Stimulated activated CD4-positive, alpha-beta T cell treated with anti-CD3 and anti-CD28 coated beads, Interleukin-2, amount 100 ng/mL, for 4 hours (primary cell): Measurements from ENCODE around the gene RAB25.
"Not testable (repeated sequence)": the region's sequence is repeated elsewhere in the genome, so short reads cannot be mapped to it uniquely, and the experiment has no call there.

Experiments used
- DNase-seq: peaks from one replicate; pipeline ENCODE4 v3.0.0-alpha.2; 2020; ENCODE audit warnings: low read depth

The RAB25 gene

DNA sequence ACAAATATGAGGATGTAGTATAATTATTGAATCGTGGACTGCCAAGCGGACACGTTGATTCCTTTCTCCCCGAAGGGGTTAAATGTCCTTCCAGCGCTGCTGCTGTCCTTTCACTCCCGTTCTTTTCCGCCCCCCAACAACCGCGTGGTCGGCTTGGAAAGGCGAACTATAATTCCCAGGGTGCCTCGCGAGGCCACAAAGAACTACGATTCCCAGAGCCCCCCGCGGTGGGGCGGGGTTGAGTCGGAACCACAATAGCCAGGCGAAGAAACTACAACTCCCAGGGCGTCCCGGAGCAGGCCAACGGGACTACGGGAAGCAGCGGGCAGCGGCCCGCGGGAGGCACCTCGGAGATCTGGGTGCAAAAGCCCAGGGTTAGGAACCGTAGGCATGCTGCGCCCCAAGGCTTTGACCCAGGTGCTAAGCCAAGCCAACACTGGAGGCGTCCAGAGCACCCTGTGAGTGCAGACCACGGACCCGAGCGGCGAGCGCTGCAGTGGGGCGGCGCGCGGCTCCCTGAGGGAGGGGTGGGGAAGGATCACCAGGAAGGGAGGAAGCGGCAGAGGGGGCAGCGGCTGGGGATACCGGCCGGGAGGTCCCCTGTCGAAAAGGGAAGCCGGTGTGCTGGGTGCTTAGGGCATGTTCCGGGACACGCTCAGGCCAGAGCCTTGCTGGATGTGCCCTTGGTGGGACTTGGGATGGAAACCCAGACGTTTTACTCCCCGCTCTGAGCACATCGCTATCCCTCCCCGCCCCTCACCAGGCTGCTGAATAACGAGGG, 6.3 kb upstream of the RAB25 start, which contains the start of gene LAMTOR2:
TSS of gene LAMTOR2 (plus strand) at position 283 of the 781 bp plus-strand sequence. CDS start at position 391, 108 bp downstream.
- DNase-seq: peak; percentile 95

DNA sequence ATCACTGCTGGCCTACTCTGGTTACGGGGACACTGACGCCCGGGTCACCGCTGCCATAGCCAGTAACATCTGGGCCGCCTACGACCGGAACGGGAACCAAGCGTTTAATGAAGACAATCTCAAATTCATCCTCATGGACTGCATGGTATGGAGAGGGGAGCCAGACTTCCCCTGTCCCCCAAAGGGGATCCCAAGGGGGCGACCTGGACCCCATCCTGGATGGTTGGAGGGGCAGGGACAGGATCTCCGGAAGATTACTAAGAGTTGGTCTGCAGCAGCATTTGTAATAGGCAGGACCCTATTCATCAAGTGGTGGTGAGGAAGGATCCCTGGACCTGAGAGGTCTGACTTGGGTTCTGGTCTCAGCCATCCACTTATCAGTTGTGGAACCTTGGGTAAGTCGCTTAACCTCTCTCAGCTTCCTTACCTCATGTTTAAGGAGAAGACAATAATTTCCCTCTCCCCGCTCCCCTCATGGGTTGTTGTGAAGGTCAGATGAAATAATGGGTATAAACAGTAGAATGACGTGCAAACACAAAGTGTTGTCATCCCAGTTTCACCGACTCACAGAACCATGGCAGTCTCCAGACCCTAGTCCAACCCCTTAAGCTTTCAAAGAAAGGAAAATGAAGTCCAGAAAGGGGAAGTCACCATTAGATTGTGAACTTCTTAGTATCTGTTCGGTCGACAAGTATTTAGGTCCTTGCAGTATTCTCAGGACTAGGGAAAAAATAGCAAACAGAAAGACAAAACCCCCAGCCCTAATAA, 5.5 kb upstream of the RAB25 start:
- DNase-seq: no peak

DNA sequence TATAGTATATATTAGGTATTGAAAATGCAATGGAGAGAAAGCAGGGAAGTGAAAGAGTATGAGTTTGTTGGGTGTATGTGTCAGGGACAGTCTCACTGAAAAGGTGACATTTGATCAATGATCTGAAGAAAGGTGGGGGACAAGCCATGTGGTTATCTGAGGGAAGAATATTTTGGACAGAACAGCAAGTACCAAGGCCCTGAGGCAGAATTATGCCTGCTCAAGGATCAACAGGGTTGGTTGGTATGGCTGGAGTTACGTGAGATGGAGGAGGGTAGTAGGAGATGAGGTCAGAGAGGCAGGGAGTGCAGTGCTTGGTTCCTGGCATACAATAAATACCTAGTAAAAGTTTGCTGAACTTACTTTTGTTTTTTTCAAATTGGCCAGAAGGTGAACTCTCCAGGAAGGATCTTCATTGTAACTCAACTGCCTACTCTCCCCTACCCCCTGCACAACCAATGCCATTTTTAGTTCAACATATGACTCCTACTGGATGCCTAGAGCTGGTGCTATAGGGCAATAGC, 4.6 kb upstream of the RAB25 start:
- DNase-seq: no peak

DNA sequence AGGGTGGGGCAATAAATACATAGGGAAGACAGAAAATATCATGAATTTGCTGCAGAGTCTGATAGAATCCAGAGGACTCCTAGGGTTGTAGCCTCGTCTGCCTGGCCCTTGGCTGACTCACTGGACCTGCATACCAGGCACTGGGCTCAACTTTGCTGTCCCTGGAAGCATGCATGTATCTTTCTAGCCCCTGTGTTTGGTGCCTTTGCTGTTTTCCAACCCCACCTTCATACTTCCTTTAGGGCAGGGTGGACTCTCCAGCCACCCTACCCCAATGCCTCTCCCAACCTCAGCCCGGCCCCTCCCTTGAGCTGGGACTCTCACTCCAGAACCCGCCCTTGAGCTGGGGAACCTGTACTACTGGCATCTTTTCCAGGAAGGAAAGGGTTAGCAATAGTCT, 1.2 kb downstream of the RAB25 start:
- no peak for DNase-seq

DNA sequence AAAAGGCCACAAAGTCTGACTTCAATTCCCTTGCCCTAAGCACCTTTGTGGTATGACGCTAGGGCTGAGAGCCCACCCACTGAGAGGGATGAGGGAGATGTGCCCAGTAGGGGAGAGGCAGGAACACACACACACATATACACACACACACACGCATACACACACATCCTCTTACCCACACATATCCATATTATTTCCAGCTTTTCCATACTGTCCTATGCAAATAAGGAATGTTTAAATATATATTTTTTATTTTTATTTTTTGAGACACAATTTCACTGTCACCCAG, 3.0 kb downstream of the RAB25 start:
- DNase-seq: no peak

DNA sequence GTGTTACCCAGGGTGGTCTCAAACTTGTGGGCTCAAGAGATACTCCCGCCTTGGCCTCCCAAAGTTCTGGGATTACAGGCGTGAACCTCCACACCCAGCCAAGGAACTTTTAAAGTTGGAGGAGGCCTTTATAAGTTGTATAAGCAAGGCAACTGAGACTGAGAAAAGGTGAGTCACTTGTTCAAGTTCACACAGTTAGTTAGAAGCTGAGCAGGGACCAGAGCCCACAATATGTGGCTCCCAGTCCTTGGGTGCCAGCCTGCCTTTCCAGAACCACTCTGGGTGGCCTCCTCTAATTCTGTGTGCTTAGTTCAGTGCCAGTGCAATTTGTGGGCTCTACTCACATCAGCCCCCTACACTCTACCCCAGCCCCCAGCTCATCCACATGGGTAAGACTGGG, 3.7 kb downstream of the RAB25 start:
- DNase-seq: no peak

DNA sequence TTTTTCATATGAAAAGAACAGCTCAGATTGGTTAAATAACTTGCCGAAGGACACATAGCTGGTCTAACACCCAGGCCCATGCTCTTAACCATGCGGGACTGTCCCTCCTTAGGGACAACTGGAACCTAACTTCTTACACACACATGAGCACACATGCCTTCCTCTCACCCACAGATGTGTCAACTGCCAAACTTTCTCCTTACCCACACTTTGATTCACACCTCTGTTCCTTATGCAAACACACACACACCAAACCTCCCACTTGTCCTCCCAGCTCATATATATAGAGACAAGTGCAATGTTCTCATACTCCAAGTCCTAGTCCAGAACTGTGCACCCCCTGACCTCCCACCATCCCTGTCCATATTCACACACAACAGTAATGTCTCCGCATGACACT, 4.3 kb downstream of the RAB25 start:
- no peak for DNase-seq

DNA sequence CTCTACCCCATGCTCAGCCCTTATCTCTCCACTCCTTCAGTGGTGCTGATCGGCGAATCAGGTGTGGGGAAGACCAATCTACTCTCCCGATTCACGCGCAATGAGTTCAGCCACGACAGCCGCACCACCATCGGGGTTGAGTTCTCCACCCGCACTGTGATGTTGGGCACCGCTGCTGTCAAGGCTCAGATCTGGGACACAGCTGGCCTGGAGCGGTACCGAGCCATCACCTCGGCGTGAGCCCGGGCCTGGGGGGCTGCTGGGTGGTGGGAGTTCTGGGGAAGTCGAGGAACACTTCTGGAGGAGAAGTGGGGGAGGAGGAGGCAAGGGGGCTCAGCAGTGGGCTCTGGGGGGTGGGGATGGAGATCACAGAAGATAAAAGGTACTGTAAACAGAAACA, 4.9 kb downstream of the RAB25 start:
- DNase-seq: no peak

DNA sequence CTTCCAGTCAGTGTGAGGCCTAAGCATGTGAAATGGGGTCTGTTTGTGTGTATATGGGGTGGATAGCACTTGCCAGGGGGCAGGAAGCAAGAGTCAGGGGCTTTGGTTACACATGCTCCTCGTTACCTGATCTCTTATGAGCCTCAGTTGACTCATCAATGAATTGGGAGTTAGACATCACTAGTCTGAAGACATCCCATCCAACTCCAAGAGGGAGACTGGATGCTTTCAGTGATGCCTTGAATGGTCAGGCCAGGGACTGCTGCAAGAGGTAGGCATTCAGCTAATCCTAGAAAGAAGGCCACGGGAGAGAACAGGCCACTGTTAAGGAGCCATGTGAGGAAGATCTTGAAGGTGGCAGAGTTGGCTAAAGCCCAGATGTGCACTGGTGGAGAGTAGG, 6.3 kb downstream of the RAB25 start:
- DNase-seq: no peak

DNA sequence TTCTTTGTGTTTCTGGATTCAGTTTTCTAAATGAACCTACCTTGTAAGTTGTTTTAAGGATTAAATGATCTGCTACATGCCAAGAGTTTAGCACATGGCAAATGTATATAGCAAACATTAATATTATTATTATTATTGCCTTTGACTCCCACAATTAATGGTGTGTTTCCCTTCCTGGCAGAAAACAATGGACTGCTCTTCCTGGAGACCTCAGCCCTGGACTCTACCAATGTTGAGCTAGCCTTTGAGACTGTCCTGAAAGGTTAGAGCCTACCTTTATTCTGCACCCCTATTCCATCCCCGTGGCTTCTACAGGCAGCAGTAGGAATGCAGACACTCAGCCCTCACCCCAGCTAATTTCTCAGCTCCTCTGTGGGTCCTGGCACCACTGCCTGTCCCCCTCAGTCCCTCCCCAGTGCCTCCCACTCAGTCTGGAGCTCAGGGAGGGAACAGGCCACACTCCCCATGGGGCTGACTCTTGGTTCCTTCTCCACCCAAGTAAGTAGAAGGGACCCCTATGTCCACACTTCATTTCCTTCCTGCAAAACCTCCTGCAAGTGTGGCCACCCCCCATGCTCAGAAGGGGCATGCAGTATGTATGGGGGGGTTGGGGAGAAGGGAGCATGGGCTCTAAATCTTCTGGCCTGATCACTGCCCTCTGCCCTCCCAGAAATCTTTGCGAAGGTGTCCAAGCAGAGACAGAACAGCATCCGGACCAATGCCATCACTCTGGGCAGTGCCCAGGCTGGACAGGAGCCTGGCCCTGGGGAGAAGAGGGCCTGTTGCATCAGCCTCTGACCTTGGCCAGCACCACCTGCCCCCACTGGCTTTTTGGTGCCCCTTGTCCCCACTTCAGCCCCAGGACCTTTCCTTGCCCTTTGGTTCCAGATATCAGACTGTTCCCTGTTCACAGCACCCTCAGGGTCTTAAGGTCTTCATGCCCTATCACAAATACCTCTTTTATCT, 8.8 kb downstream of the RAB25 start:
- DNase-seq: no peak

DNA sequence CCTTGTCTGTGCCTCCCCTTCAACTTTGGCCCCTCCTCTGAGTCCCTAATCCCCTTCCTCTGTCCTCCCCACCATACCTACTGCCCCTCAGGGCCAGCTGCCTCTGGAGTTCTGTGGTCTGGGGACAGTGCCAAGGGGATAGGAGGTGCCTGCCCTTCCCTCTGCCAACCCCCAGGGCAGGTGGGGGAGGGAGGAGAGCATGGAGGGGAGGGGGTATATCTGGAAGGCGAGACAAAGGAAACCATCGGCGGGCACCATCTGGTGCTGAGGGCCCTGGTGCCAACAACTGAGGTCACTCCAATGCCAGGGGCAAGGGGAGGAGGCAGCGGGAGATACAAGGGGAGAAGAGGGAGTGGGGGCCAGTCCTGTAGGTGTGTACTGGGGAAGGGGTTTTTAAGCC, 9.6 kb downstream of the RAB25 start:
- DNase-seq: no peak

DNA sequence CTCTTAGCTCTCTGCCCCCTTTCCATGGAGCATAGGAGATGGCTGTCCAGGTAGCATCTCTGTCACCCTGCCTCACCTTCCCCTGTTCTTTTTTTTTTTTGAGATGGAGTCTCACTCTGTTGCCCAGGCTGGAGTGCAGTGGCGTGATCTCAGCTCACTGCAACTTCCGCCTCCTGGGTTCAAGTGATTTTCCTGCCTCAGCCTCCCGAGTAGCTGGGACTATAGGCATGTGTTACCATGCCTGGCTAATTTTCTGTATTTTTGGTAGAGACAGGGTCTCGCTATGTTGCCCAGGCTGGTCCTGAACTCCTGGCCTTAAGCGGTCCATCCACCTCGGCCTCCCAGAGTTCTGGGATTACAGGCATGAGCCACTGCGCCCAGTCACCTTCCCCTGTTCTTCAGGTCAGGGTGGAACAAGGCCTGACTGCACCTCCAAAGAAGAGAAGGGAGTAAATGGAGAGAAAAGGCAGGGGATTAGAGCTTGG, 10.4 kb downstream of the RAB25 start:
- DNase-seq: not testable (repeated sequence)

DNA sequence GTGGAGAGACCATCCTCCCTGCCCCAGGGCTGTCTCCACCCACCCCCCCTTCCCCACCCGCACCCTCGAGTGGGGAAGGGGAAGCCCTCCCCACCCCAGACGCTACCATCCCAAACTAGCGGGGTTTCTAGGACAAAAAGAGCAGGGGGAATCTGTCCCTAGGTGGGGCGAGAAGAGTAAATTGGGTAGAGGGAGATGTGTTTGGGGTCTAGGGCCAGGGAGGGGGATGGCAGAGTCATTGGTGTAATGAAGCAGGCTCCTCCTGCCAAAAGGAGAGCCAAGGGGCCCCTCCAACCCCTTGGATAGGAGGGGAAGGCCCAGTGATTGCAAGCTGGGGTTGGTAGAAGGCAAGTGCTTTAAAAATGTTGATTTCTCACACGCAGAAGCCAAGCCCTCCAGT, 11.3 kb downstream of the RAB25 start:
- no peak for DNase-seq

DNA sequence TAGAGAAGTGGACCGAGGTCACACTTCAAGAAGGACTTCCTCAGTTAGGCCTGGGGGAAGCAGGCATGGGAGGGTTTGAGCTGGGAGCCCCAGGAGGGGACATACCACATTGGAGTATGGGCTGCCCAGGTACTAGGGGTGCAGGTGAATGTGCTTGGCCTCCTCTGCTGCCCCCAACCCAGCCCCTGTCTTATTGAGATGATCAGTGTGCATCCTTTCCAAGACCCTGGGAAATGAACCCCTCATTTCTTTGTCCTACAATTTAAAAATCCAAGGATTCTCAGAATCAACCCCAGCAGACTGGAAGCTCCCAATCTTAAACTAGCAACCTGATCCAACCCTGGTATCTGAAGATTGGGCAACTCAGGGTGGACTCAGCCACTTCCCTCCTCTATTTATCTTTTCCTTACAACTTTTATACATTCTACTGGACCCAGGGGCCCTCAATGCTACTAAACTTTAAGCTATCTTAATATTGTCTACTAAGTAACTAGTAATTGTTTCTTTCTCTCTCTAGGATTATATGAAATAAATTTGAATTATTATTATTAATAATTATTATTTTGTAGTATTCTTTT, 12.2 kb downstream of the RAB25 start:
- no peak for DNase-seq

DNA sequence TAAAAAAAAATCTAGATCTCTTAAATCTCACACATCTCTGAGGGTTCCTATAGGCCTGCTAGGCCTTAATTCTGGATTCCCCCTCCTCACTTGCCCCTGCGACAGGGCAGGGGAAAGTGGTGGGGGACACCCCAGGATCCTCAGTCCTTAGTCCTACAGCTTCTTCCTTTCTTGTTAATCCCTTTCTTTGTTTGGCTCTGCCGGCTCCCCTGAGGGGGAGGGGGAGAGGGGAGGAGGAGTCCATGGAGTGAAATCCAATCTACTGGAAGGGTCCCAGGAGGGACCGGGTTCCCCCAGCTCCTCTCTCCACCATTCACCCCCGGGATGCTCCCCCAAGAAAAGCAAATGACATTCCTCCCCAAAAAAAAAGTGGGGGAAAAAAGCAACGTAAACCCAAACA, 12.8 kb downstream of the RAB25 start:
- DNase-seq: no peak

DNA sequence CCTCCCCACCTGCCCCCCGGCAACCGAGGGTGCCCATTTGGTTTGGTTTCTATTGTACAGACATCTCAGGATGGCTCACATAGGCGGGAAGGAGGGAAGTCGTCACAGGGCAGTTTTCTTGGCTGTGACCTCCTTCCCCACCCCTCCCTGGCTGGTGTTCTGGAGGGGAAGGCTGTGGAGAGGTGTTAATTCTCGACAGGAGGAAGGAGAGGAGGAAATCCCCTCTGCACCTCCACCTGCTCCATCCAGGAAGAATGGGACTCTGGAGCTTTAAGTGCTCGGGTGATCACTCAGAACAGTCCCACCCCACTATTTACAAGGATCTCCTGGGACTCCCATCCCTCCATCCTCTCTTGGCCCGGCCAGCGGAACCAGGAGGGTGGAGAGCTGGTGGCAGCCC, 13.7 kb downstream of the RAB25 start:
- no peak for DNase-seq

DNA sequence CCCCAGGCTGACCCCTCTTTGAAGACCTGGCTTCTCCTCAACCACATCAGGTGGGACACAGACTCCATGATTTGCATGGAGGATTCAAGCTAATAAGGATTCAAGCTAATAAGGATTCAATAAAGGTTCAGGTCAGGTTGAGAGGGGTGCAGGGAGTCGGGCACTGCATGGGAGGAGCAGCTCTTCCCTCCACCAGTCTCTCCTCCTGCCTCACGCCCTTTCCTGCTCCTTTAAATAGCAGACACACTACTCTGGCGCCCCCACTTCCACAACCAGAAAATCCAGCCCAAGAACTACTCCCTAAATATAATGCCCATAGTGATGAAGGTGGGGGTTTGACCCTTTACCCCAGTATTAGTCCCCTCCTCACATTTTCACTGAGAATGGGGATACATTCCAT, 14.2 kb downstream of the RAB25 start:
- DNase-seq: no peak

DNA sequence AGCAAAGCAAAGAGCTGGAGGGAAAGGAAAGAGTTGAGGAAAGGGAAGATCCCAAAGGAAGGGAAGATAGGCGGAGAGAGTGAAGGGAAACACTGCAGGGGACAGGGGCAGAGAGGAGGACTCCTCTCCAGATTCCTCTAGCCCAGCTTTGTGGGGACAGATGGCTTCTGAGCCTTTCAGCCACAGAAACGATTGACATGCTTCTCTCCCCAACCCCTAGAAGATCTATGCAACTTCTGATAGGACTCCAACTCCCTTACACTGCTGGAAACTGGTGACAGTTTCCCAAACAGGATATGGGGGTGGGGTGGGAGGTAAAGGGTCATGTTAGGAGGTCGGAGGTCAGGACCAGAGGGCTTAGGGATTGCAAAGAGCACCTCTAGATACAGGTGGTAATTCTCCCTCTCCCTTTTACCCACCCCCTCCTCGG, 14.8 kb downstream of the RAB25 start:
- no peak for DNase-seq

DNA sequence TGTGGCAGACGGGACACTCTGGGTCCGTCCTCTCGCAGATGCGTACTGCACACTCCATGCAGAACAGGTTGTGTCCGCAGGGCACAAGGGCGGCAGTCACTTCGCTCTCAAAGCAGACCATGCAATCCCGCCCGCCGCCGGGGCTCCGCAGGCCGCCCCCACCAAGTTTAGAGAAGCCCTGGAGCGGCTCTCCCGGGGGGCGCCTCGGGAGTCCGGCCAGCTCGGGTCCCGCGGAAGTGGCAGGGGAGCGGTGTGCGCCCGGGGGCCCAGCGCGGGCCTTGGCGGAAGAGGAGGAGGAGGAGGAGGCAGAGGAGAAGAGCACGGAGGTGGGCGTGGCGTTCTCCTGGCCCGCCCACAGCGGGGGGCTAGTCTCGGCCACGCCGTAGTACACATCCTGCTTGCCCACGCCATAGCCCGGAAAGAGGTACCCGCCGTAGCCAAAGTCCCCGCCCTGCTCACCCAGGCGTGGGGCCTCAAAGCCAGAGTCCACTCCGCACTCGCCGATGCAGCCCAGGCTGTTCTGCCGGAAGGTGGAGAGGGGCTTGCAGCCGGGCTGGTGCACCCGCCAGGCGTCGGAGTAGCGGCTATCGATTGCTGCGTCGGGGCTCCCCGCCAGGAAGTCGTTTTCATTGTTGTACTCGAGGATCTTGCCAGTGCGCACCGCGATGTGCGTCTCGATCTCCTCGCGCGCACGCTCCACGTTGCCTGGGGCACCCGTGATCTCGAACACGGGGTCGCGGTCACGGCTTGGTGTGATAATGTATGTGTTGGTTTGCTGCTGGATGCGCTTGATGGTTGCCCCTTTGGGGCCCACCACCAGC, 15.9 kb downstream of the RAB25 start:
- DNase-seq: no peak

DNA sequence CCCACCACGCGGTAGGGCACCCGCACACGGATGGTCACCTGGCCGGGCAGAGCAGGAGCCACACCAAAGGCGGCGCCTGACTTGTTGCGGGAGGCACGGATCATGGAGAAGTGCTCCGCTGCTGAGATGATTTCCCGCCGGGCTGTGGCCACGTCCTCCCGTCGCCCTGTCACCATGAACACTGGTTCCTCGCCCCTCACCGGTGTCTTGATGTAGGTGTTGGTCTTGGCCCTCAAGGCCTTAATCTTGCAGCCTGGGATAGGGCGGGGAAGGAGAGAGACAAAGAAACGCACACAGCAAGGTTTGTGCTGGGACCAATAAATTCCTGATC, 16.4 kb downstream of the RAB25 start:
- DNase-seq: no peak

DNA sequence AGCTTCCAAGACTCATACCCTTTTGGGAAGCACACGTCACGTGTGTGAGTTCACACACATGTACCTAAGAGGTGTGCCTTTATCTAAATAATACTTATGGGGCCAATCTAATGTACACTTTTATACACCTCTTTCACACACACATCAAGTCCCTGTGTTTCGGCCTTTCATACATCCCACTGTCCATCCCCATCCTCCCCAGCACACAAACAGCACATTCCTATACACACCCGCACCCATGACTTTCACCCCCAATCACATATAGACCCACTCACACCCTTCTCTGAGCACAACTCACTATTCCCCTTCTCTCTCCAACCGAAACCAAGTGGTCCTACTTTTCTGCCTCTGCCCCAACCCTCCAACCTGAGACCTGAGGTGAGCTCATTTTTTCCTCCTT, 17.8 kb downstream of the RAB25 start:
- DNase-seq: no peak
